Adrenal gland (tissue), 12 donors: ENCODE results near the gene YJEFN3. TPM values are rescaled to one million over a fixed set of nuclear protein-coding genes. Genes with fewer than 3 reads are reported as not detected.

Experiments used
- DNase-seq, 7 donors: peaks; one replicate each; pipeline ENCODE4 v3.0.0-alpha.2; 2019 to 2020
- H3K27ac ChIP-seq, 5 donors: fragments of 200-600 bp; sonication (generic) in 4 of 5; 1 replicate in 3 of 5; 2 replicates in 2 of 5; pipeline versions ENCODE4 v1.5.1 to v1.8.0; 2016 to 2020; ENCODE audit warnings: mild to moderate bottlenecking in 1 of 5
- H3K27me3 ChIP-seq: fragments of 200-600 bp; 2 replicates; pipeline ENCODE4 v1.8.0; 2021
- H3K36me3 ChIP-seq, 2 donors: fragments of 200-600 bp; replicated peaks in 1 of 2; 1 replicate in 1 of 2; 2 replicates in 1 of 2; pipeline versions ENCODE4 v1.5.1 to v1.8.0; 2018 to 2022
- H3K4me1 ChIP-seq, 2 donors: fragments of 200-600 bp; replicated peaks in 1 of 2; 1 replicate in 1 of 2; 2 replicates in 1 of 2; pipeline versions ENCODE4 v1.5.1 to v1.8.0; 2018 to 2021
- H3K4me3 ChIP-seq, 4 donors: fragments of 200-600 bp; sonication (generic) in 3 of 4; one replicate each; pipeline ENCODE4 v1.5.1; 2016 to 2018
- H3K9me3 ChIP-seq, 3 donors: fragments of 200-600 bp; sonication (generic) in 1 of 3; replicated peaks in 1 of 3; 1 replicate in 2 of 3; 2 replicates in 1 of 3; pipeline versions ENCODE4 v1.5.1 to v1.8.0; 2016 to 2021
- POLR2A ChIP-seq, 2 donors: fragments of 450-650 bp; IDR thresholded peaks; one replicate each; pipeline ENCODE4 v1.6.1; 2017; ENCODE audit warnings: antibody characterized with exemption in 2 of 2, mild to moderate bottlenecking in 2 of 2, moderate library complexity in 1 of 2
- WGBS, 4 donors: extraction: QIAGEN DNeasy Blood & Tissue Kit in 2 of 4; methylation state at CpG; one replicate each; pipeline versions ENCODE4 v1.1.5 to v1.1.7; 2013 to 2017; 5-methylcytosine and 5-hydroxymethylcytosine counted together
- intact Hi-C, 2 donors: fragments of 100-400 bp; cut with DNase I; formaldehyde crosslinking; loops; one replicate each; pipeline versions ENCODE4 v1.14.1 to v1.15.0; 2022 to 2023
- polyA plus RNA-seq, 3 donors: library from polyadenylated mRNA; stranded (reverse); fragments of 200-250 nt in 2 of 3; fragments of 350-450 nt in 1 of 3; fragmentation: Illumina TruSeq in 1 of 3; extraction: RNeasy Lipid Tissue Mini Kit (QIAGEN cat#74804) in 1 of 3; gene quantifications; one replicate each; pipeline ENCODE4 v1.2.3, GENCODE V29; 2013 to 2014
- total RNA-seq, 9 donors: library from RNA; depleted of rRNA in 4 of 9; stranded (reverse); fragments of >200 nt in 4 of 9; fragments of 120-200 nt in 1 of 9; fragmentation: NEBNext Ultra II Directional in 1 of 9; extraction: Animal tissue kit (Norgen Biotek cat#: 25700) in 1 of 9; gene quantifications; one replicate each; pipeline versions ENCODE4 v1.1.0 to v1.2.4, GENCODE V29; 2013 to 2023
- TF ChIP-seq, protein P1 (sequence below), 6 experiments: fragments of 450-650 bp in 4 of 6; fragments of 200-600 bp in 2 of 6; sonication (generic) in 1 of 6; IDR thresholded peaks; 1 replicate in 5 of 6; 2 replicates in 1 of 6; pipeline versions ENCODE4 v1.5.1 to v1.8.0; 2016 to 2021; ENCODE audit warnings: antibody characterized with exemption in 6 of 6, mild to moderate bottlenecking in 2 of 6, moderate library complexity in 1 of 6
- donor health status: healthy with polysubstance abuse.
- donor health status: Bipolar disorder and iron deficiency.
- donor health status: DM: yes; HTN: yes; CAD: no.
- donor health status: DM: no; HTN: no; CAD: no.
- donor health status: DM: no; HTN: no; CAD: no.
- donor health status: DM: yes; HTN: yes; CAD: no.

The YJEFN3 gene
- total and polyA plus RNA-seq, 12 donors, result 0.36 to 30.2 (median 1.3) TPM

GRCh38 chr19:19544257-19544953 is 15.7 kb downstream of the YJEFN3 start:
- peaks cover 0 to 6% of the 10 kb centered on the region in 2 donors for H3K4me1 ChIP-seq
- intact Hi-C loops, result no loop called here
- no peak overlapping the region for H3K27ac ChIP-seq
- 89 to 92% (median 91%) methylated on average over 54 to 75 of the region's 75 CpGs for WGBS, 4 donors
- H3K4me3 ChIP-seq, result no peak overlapping the region
- DNase-seq, result no peak
- H3K27me3 ChIP-seq, result peaks cover 35% of the 10 kb centered on the region
- no peaks in the 10 kb centered on the region for H3K9me3 ChIP-seq
- TF ChIP-seq, protein P1, sequence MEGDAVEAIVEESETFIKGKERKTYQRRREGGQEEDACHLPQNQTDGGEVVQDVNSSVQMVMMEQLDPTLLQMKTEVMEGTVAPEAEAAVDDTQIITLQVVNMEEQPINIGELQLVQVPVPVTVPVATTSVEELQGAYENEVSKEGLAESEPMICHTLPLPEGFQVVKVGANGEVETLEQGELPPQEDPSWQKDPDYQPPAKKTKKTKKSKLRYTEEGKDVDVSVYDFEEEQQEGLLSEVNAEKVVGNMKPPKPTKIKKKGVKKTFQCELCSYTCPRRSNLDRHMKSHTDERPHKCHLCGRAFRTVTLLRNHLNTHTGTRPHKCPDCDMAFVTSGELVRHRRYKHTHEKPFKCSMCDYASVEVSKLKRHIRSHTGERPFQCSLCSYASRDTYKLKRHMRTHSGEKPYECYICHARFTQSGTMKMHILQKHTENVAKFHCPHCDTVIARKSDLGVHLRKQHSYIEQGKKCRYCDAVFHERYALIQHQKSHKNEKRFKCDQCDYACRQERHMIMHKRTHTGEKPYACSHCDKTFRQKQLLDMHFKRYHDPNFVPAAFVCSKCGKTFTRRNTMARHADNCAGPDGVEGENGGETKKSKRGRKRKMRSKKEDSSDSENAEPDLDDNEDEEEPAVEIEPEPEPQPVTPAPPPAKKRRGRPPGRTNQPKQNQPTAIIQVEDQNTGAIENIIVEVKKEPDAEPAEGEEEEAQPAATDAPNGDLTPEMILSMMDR (IDR thresholded peaks at IDR 0.05), result no peak
- TF ChIP-seq POLR2A (IDR thresholded peaks at IDR 0.05), result no peak
- H3K36me3 ChIP-seq, result no peaks in the 10 kb centered on the region

DNA sequence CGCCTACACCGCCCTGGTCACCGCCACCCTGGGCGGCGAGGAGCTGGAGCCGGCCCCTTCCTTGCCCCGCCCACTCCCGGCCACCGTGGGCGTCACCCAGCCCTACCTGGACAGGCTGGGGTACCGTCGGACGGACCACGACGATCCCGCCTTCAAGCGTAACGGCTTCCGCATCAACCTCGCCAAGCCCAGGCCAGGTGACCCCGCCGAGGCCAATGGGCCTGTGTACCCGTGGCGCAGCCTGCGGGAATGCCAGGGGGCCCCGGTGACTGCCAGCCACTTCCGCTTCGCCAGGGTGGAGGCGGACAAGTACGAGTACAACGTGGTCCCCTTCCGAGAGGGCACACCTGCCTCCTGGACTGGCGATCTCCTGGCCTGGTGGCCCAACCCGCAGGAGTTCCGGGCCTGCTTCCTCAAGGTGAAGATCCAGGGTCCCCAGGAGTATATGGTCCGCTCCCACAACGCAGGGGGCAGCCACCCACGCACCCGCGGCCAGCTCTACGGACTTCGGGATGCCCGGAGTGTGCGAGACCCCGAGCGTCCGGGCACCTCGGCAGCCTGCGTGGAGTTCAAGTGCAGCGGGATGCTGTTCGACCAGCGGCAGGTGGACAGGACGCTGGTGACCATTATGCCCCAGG is 16.4 kb downstream of the YJEFN3 start:
- H3K27me3 ChIP-seq, result peaks cover 33% of the 10 kb centered on the region
- H3K4me1 ChIP-seq, result peaks cover 0 to 6% of the 10 kb centered on the region in 2 donors
- no peak overlapping the region for H3K4me3 ChIP-seq
- intact Hi-C loops, result no loop called here
- TF ChIP-seq POLR2A (IDR thresholded peaks at IDR 0.05), result no peak
- TF ChIP-seq, protein P1 (IDR thresholded peaks at IDR 0.05), result no peak
- H3K9me3 ChIP-seq, result no peaks in the 10 kb centered on the region
- 83 to 96% (median 90%) methylated on average over 25 to 53 of the region's 53 CpGs for WGBS, 4 donors
- H3K36me3 ChIP-seq, result no peaks in the 10 kb centered on the region
- H3K27ac ChIP-seq, result no peak overlapping the region
- DNase-seq, result no peak

DNA sequence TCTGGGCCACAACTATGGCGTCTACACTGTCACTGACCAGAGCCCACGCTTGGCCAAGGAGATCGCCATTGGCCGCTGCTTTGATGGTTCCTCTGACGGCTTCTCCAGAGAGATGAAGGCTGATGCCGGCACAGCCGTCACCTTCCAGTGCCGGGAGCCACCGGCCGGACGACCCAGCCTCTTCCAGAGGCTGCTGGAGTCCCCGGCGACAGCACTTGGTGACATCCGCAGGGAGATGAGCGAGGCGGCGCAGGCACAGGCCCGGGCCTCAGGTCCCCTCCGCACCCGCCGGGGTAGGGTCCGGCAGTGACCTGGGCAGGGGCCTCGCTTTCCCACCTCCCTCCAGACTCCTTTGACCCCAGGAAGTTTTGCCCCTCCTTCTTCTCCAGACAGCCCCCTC is 17.0 kb downstream of the YJEFN3 start:
- H3K9me3 ChIP-seq, result no peaks in the 10 kb centered on the region
- WGBS, 4 donors, result 89 to 94% (median 92%) methylated on average over 17 to 23 of the region's 23 CpGs
- peaks cover 0 to 6% of the 10 kb centered on the region in 2 donors for H3K4me1 ChIP-seq
- no peak overlapping the region for H3K27ac ChIP-seq
- no peaks in the 10 kb centered on the region for H3K36me3 ChIP-seq
- no peak for DNase-seq
- peaks cover 30% of the 10 kb centered on the region for H3K27me3 ChIP-seq
- intact Hi-C loops, result no loop called here
- TF ChIP-seq, protein P1 (IDR thresholded peaks at IDR 0.05), result no peak
- no peak for TF ChIP-seq POLR2A (IDR thresholded peaks at IDR 0.05)
- H3K4me3 ChIP-seq, result no peak overlapping the region

DNA sequence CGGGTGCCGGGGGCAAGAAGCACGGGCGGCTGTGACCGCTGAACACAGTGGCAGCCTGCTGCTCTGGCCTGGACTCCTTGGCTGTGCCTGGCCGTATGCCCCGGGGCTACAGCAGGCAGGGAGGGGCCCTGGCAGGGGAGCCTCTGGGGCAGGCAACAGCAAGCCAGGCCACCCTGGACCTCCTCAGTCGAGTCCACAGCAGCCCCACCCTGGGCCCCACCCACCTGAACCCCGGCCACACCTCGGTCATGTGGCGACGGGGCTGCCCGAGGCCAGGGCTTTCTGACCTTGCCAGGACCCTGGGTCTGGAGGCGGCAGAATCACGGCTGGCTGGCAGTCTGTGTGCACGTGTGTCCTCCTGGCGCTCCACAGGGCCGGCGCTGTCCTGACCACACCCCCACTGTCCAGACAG is 18.0 kb downstream of the YJEFN3 start:
- peaks cover 19% of the 10 kb centered on the region for H3K27me3 ChIP-seq
- intact Hi-C loops, result no loop called here
- WGBS, 4 donors, result 50 to 61% (median 57%) methylated on average over 2 to 19 of the region's 19 CpGs
- TF ChIP-seq, protein P1 (IDR thresholded peaks at IDR 0.05), result no peak
- TF ChIP-seq POLR2A (IDR thresholded peaks at IDR 0.05), result no peak
- H3K9me3 ChIP-seq, result no peaks in the 10 kb centered on the region
- no peaks in the 10 kb centered on the region for H3K36me3 ChIP-seq
- no peak for DNase-seq
- no peaks in the 10 kb centered on the region for H3K4me1 ChIP-seq
- H3K4me3 ChIP-seq, result no peak overlapping the region
- H3K27ac ChIP-seq, result no peak overlapping the region
